HG03196 (cell line): ENCODE results near the gene SOX2.

Experiments used
- ATAC-seq: cut with Tn5 transposase; IDR thresholded peaks from one replicate; pipeline ENCODE4 v1.9.1; 2021; ENCODE audit not compliant: unreplicated experiment

SOX2 gene

DNA sequence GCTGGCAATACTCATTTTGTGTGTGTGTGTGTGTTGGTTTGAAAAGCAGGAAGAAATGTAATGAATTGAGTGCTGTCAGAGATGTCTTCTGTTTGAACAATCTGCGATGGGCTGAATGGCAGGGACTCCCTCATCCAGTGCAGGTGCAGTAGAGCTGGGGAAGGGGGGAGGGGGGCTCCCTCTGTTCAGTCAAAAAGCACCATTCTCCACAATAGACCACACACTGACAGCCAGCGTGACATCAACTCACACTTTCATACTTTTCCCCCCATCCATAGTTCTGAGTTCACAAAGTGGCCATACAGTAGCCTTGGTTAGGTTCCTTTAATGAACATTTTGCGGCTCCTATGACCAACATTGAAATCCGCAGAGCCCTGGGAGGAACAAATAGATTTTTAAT is 10.4 kb downstream of the SOX2 start:
- ATAC-seq = no peak

DNA sequence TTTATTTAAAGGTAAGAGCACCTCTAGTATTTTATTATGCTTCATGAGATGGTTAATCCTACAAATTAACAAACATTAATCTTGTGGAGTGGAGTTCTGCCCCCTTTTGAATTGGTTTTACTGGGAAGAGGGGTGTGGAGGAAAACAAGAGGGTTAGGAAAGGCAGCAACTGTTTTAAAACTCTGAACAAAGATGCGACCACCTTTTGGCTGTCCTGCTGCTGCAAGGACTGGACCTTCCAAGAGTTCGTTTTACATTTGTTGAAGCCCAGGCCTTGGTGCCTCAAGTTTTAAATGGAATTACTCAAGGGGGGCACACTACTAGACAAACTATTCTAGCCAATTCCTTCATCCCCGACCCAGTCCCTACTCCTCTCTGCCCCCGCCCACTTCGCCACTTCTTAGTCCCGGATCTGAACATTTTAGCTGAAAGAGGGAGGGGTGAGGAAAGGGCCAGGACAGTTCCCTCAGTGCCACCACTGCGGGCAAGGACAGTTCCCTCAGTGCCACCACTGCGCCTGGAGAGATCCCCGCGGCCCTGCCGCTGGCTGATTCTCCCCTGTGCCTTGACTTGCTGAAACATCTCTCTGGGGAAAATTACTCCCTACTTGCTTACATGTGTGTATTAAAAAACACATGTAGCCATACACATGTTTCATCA is 11.2 kb downstream of the SOX2 start:
- no peak for ATAC-seq

DNA sequence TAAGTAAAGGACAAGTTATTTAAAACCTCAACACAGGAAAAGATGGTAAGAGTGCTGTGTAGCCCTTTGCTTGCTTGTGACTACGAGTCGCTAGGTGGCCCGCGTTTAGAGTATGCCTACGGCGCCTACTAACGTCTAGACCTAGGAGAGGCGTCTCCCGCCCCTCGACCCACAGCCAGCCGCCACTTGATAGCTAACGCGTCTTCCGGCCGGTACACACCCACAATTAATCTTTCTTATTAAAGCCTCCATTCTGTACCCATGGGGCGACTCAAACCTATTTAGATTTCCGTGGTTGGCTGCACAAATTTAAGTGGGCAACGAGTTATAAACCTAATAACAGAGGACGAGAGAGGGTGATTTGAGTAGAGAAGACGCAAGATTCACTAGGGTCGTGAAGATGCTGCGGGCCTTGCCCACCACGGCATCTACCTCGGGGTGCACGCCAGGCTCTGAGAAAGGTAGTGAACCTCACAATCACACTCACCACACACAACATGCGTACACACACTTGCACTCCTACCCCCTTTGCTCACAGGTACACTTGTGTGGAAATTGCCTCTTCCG is 12.0 kb downstream of the SOX2 start:
- ATAC-seq = no peak

DNA sequence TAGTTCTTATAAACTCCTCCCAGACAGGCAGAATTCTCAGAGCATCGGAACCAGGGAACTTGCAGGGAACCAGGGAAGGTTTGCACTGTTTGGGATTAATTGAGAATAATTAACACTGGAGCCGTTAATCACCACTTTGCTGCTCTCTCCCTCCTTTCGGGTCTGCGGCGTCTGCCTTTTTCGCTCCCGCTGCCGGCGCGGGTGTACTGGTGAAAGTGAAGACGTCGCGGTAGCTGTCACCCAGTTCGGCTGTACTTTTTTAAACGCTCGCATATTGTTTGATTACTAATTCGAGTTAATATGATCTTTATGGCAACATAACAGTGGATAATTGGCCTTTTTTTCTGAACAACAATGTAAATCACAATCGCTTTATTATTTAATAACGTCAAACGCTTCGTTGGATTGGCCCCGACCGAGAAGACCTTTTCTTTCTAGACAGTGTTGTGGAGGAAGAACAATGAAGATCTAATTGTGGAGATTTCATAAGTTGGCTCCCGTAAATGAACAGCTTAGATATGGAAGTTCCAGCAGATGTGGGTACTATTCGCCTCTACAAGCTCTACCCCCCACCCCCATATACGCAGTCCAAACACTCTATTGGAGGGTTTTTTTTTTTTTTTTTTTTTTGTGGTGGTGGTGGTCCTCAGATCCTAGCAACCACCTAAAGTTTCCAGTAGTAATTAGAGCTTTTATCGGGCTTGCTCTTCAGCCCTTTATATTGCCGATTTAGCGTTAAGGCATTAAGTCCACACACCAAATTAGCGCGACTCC is 12.7 kb downstream of the SOX2 start:
- ATAC-seq = no peak

DNA sequence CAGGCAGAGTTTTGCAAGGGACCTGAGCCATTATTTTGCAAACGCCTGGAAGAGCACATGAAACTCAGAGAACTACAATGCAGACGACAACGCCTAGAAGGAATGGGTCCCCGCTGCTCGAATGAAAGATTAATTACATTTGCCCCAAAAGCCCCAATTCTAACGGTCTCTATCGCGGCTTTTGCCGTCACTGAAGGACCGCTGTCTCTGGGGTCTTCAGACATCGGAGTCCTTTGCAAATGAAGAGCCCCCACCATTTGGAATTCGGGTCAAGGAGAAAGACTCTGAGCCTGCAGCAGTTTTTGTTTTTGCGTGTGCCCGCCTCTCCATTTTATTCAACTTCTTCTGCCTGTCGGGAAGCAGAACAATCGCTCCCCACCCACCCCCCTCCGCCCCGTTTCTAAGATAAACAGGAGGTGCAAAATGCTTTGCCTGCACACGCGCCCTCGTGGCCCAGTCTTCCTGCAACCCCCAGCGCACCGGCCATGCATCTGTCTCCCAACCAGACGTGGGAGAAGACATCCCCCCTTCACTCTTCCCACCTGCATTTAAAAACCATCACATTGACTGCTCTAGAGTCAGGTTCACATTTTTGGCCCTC is 13.5 kb downstream of the SOX2 start:
- no peak for ATAC-seq

DNA sequence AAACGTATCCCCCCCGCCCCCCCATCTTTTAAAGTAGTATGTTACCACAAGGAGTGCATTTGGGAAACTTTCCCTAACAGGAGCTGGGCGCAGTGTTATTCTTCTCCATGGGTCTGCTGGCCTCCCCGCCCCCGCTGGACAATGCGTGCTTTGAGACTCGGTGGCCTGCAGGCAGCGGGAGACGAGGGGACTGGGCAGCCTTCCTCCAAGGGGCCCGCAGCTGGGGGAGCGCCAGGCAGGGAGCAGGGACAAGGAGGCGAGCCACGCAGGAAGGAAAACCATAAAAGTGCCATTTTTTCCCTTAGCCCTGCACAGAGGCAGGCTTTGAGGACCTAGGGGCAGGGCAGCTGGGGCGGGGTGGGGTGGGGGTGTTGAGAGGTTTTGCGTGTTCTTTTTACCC is 14.1 kb downstream of the SOX2 start:
- ATAC-seq = no peak

DNA sequence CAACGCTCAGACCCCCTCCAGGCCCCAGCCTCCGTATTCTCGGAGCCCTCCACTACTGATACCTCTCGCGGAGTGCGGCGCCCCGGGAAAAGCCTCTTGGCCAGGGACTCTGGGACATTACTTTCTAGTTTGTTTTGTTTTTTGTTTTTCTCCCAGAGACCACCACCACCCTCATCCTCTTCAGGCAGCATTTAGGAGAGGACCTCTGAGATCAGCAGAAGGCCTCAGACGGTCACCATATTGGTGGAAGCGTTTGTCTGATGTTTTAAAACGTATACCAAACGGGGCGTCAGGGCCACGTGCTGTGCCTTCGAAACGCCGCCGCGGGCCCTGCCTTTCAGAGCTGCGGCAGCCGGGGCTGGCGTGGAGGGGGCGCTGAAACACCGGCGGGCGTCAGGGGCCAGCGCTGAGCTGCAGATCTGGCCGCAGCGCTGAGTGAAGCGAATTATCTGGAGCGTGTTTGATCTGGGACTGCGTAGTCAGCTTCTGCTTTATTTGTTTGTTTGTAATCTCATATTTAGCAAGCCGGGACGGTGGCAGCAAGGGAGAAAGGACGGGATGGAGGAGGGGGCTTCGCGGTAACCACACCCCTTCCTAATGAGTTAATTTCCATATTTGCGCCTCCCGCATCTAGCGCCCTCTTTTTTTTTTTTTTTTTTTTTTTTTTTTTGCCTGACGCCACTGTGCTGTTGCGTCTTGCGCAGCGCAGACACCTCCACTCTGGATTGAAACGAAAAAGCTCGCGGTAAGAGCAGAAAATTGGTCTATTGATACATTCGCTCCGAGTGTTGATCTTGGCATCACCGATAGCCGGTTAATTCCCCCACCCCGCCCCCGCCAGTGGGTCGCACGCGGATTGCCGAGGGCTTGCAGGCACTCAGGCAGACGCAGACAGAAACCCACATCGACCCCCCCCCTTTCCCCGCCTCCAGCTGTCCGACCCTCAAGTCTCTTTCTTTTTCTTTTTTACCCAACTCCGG is 14.9 kb downstream of the SOX2 start:
- no peak for ATAC-seq

DNA sequence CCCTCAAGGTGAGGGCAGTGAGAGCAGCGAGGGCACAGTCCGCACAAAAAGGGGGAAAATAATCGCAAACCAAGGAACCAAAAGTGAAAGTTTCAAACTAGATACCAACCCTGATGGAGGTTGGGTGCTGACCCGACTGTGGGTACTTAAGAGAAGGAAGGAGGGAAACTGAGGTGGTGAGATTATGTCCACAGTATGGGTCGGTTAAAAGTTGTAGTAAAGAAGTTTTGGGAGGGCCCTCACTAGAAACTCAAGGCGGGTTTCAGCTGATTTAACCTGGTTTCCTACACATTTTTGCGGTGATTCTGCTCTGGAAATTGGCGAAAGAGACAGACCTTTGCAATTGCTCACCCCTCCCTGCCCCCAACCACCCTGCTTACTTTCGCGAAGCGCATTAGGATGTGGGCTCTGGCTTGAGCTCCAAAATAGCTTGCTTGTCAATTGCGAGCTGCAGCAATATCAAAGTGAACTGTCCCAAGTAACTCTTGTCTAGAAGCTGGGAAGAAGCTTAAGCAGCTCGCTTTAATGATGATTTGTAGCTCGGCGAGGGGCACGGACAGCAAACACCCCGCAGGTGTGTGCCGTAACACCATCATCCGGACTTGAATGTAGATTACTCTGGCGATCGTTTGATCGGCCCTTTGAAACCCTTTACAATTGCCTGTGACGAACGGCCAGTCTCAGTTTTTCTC is 15.8 kb downstream of the SOX2 start:
- no peak for ATAC-seq

DNA sequence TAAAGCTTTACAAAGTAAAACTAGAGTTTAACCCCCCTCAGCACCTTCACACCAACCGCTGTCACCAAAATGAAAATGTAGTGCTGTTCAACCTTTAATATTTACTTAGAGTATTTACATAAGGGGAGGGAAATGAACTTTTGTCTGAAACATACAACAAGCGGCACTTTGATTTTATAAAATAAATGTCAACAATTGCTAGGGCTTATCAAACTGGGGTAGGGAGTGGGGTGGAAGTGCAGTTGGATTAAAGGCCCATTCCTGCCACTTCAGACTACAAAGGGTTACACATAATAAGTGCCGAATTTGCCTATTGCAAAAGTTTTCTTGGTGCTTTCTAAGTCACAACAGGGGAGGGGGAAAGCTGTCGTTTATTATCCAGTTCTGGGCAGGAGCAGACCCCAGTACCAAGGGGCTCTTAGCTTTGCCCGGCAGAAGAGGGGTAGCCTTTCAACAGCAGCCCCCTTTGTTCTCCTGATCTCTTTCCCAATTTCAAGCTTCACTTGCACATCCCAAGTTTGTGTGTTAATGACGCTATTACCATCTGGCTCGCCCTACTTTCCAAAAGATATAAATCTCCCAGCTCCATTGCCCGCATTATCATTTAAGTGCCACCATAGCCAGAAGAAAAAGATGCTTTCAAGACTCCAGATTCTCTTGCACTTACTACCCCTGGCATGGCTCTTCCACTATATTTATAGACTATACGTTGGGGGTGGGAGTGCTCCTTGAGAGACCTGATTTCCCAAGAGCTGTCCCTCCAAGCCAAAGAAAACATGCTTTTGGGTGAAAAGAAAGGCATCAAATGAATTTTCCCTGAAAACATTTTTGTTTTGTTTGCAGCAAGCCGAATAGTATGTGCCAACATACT is 17.0 kb downstream of the SOX2 start:
- no peak for ATAC-seq

DNA sequence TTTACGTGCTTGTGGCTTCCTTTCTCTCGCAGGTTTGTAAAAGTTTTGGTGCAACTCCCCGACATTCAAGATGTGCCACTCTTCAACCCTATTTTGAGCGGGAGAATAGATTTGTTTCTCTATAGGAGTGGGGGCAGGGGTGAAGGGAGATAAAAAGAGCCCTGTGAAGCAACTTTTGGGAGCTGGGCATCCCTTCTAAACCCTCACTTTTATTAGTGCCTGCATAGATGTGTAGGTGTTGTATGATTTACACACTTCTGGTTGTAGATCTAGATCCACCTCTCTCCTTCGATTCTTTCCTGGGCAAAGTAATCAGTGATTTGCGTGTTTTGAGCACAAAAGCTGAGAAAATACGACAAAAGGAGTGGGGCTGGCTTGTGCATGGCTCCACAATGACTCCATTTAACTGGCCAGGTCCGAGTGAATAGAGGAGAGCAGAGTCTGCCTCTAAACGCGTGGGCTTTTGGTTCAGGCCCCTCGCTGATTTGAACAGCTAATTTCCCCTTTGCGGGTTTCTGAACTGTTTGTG is 17.7 kb downstream of the SOX2 start:
- ATAC-seq = no peak

DNA sequence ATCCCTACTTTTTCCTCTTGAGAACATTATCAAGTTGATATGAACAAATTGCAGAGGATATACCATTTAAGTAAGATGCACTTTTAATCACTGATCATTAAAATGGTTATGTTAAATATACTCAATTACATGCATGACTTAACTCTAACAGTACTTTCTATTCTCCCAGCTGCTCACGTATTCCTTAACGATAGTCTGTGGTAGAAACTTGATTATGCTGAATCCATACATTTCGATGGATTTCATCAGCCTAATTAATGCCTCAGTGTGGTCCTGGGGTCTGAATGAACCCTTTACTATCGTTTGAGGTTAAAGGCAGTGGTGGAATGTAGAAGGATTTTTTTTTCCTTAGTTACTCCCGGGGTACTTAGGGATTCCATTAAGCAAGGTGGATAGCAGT is 18.6 kb downstream of the SOX2 start:
- no peak for ATAC-seq

DNA sequence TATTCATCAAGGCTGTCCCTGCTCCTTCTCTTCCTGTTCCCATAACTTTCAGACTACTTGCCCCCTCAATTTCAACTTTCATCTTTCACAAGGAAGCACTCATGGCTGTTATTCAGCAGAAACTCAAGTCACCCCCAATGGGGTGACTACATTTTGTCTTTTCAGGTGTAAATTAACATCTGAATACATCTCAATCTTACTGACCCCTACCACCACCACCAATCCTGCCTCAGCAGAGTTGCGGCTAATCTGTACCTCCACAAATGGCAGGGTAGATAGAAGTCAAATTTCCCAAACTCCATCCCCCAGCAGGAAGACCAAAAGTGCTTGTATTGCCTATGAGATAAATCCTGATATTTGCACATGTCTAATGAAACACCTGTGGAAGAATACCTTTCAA is 19.2 kb downstream of the SOX2 start:
- ATAC-seq = no peak

DNA sequence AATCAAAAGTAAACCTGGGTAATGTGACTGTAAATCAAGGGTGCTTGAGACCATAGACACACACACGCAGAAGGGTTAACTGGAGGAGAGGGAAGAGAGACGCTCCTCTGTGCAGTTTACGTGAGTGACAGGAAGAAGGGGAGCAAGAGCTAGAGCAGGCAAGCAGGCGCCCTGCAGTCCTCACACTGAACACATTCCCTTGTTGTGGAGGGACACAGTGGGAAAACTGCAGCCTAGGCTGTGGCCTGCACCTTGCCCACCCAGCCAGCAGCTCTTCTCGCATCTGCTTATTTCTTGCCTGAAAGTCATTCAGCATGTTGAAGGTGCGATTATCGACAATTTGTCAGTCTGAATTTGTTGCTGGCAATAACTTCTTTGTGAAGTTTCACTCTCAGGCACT is 24.2 kb downstream of the SOX2 start:
- ATAC-seq = no peak

DNA sequence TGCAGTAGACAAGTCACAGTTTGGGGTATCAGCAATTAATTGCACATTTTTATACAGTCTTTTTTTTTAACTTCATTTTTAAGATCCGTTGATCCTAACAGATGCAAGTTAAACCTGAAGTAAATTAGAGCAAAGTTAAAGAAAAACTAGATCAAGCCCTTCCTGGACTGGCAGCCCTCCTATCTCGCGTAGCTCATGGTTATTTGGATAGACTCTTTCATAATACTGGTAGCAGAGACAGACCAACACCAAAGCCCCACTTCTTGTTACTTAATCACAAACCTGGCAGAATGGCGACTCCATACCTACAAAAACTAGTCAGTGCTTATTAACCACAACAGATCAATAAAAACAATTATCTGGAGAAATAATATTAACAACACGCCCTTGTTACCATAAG is 26.8 kb downstream of the SOX2 start:
- ATAC-seq = no peak

DNA sequence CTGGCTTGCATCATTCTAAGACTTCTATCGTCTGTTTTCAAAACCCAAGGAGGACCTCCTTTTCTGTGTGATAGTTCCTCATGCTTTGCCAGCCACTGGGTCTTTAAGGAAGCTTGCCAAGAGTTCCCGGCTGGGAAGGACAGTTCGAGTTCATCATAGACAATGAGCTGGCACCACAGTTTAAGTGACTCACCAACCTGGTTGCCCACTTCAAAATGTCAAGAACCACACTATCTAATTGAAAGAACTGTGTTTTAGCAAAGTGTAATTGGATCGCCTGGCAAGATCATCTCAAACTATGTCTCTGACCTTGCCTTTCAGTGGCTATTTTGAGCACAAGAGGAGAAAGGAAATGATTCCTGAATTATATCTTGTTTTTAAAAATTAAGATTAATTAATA is 27.9 kb downstream of the SOX2 start:
- no peak for ATAC-seq

DNA sequence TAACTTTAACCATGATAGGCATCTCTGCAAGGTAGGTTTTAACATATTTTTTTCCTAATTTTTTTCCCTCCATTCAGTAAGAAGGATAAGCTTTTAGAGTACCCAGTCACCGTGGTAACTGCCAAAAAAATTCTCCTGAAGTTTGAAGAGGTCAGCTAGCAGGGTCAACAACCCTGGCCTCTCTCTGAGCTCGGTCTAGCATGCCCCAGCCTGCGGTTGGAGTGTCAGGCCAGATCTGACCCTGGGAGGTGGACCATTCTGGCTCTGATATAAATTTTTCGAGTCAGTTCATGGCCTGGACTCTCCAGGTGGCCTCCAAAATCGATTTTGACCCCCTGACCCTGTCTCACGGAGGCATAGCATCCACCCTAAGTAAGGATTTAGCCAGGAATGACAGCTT is 29.7 kb downstream of the SOX2 start:
- ATAC-seq = no peak

DNA sequence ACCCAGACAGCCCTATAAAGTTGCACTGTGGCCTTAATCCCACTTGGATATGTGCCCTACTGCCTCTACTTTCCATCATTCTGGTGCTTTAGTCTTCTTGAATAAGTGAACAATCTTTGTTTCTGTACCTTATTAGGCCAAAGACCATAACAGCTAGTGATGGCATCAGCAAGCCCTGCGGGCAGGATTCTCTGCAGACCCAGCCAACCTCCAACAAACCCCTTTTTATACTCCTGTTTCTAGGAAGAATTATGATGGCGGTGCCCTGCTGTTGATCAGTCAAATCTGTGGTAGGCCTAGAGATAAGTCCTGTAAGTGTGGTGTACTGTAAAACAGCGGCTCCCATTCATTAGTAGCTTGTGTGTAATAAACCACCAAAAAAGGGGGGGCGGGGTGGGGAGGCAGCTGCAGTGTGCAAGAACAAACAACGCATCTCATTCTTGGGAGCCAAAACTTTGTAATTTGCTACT is 40.5 kb downstream of the SOX2 start:
- ATAC-seq = no peak

DNA sequence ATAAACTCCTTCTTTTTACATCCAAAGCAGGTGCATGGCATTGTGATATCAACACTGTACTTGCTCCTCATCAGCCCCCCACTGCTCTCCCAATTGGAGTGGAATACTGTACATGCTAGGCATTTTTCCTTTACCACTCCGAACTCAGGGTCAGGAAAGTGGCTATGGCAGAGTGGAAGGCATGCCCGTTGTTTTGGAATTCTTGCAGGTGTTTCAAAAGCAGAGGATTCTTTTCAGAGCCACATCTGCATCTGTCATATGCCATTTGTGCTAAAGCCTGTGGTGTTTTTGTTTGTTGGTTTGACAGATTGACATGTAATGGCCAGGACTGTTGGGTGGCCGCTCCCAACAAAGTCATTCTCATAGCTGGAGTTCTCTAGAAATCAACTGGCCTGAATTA is 41.7 kb downstream of the SOX2 start:
- ATAC-seq = no peak

DNA sequence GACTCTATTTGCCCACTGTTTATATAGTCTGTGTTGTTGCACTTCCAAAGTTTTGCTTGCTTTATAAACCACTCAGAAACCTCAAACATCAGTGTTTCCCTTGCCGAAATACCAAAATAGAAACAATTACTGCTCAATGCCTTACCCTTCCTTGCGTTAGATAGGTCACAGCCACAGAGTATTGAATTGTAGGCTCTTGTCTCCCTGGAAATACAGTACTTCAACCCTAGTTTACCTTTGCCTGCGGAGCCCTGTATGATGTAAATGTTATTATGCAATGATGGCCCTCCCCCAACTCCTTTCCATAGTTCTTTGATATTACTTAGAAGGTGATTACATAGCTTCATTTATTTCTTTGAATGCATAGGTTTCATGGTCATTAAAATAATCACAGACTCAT is 44.2 kb downstream of the SOX2 start:
- no peak for ATAC-seq
